HG03439 (cell line): ENCODE measurements around the gene RAPSN.
A peak's percentile ranks its signal among the peaks of the same experiment; 100 is the strongest.

ENCODE experiments used
- ATAC-seq: cut with Tn5 transposase; IDR thresholded peaks from one replicate; pipeline ENCODE4 v1.9.1; 2021; ENCODE audit warnings: mild to moderate bottlenecking, moderate library complexity; ENCODE audit not compliant: unreplicated experiment

The RAPSN gene

GRCh38 chr11:47435687-47436086, 13.2 kb downstream of the RAPSN start:
- ATAC-seq, result no peak

DNA sequence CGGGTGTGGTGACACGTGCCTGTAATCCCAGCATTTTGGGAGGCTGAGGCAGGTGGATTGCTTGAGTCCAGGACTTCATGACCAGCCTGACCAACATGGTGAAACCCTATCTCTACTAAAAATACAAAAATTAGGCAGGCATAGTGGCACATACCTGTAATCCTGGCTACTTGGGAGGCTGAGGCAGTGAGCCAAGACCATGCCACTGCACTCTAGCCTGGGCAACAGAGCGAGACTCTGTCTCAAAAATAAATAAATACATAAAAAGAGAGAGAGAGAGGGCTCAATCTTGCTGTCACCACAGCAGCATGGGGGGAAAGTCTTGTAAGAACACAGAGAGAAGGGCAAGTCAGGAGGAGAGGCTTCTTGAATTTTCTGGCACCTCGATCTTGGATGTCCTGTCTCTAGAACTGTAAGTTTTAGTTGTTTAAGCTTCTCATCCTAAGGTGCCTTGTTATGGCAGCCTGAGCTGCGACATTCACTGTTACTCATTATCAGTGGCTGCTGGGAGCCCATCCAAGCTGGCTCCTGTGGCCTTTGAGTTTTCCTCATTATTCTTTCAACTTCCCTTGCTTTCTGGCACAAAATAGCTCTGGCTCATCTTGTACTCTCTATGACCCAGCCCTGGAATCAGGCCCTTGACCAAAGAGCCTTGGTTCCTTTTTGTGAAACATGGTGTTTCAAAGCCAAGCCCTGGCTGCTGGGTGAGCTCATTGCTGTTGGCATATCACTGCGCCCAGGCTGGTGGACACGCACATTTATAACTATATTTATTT, 14.7 kb downstream of the RAPSN start:
- ATAC-seq, result no peak

DNA sequence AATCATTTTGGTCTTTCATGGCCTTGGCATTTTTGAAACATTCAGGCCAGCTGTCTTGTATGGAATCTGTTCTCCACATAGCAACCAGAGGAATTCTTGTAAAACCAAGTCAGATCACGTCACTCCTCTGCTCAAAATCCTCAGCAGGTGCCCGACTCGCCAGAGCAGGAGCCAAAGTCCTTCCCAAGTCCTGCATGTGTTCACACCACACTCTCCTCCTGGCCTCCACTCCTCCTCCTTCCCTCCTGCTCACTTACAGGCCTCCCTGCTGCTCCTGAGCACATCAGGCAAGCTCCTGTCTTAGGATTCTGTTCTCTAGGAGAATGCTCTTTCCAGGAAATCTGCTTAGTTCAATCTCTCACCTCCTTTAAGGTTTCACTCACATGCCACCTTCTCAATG, 15.8 kb downstream of the RAPSN start:
- no peak for ATAC-seq

GRCh38 chr11:47431356-47432083, 17.4 kb downstream of the RAPSN start:
- ATAC-seq, result no peak

- no peak for ATAC-seq
Measured at GRCh38 chr11:47430524-47430923, 18.4 kb downstream of the RAPSN start.

DNA sequence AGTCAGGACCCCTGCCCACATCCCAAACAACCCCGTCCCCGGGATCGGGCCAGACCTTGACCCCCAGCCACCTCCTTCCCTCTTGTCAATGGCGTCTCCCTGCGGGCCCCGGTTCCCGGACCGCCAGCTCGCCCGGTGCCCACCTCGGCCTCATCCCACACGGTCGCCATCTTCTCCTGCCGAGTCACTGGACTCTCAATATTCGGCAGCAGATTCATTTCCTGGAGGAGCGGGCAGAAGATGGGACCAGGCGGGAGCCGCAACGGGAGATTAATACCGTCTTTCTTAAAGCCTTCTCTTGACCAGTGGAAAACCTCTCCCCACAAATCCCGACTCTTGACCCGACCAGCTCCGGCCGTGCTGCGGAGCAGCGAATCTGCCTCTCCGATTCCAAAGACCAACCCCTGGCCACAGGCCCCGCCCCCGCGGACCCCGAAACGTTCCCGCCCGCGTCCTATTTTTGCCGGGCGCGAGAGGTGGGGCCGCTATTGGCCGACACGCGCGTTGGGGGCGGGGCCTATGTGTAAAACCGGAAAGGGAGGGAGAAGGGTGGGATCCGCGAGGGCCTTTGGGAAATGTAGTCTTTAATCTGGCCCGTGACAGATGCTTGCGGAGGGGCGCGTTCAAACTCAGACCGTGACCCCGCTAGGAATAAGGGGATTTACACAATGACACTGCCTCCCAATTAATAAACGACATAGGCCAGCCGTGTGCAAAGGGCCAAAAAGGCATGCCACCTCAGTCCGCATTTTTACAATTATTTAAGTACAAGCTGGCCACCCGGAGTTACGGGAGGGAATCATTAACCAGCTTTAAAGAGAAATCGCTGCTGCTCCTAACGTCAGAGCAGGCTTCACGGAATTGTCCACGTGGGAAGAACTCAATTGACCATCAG, 22.6 kb downstream of the RAPSN start, which contains the start of gene PSMC3:
TSS of gene PSMC3 (minus strand) at position 378 of the 895 bp plus-strand sequence. CDS start at position 218, 160 bp downstream.
- peak; percentile 93 for ATAC-seq

- no peak for ATAC-seq
Measured at GRCh38 chr11:47425611-47426010, 23.3 kb downstream of the RAPSN start.

- no peak for ATAC-seq
Measured at GRCh38 chr11:47418454-47419259, 30.3 kb downstream of the RAPSN start.

DNA sequence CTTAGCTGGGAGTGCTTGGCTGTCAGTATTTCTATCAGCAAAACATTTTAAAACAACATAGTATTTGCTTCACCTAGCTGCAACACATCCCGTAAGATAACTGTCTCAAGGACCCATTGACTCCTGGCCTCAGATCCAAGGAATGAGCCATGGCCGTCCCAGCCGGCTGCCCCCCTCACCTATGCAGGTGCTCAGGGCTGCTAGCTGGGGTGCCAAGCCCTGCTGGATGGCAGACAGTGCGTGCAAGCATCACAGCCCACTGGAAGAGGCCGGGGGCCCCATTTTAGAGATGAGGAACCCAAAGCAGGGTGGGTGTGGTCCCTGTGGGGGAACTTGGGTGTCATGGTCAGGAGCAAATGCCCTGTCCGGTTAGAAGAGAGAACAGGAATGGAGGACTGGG, 31.2 kb downstream of the RAPSN start:
- no peak for ATAC-seq

DNA sequence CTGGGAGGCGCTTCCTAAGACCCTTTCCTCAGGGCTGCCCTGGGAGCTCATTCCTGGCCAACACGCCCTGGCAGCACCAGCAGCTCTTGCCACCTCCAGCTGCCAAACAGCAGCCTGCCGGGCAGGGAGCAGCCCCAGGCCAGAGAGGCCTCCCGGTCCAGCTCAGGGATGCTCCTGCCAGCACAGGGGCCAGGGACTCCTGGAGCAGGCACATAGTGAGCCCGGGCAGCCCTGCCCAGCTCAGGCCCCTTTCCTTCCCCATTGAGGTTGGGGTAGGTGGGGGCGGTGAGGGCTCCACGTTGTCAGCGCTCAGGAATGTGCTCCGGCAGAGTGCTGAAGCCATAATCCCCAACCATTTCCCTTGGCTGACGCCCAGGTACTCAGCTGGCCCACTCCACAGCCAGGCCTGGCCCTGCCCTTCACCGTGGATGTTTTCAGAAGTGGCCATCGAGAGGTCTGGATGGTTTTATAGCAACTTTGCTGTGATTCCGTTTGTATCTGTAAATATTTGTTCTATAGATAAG, 32.9 kb downstream of the RAPSN start:
- no peak for ATAC-seq

GRCh38 chr11:47415091-47415854, 33.7 kb downstream of the RAPSN start:
- no peak for ATAC-seq

DNA sequence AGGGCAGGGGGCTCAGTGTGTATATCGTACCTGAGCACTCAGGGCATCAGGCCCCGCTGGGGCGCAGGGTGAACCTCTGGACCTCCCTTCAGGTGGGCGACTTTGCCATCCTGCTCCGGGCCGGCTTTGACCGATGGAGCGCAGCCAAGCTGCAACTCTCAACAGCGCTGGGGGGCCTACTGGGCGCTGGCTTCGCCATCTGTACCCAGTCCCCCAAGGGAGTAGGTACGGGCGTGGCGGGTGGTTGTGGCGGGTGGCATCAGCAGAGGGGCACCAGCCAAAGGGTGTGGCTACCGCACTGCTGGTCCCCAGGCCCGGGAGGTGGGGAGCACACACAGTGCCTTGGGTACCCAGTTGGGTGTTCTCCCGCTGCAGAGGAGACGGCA, 34.3 kb downstream of the RAPSN start:
- ATAC-seq, result no peak

DNA sequence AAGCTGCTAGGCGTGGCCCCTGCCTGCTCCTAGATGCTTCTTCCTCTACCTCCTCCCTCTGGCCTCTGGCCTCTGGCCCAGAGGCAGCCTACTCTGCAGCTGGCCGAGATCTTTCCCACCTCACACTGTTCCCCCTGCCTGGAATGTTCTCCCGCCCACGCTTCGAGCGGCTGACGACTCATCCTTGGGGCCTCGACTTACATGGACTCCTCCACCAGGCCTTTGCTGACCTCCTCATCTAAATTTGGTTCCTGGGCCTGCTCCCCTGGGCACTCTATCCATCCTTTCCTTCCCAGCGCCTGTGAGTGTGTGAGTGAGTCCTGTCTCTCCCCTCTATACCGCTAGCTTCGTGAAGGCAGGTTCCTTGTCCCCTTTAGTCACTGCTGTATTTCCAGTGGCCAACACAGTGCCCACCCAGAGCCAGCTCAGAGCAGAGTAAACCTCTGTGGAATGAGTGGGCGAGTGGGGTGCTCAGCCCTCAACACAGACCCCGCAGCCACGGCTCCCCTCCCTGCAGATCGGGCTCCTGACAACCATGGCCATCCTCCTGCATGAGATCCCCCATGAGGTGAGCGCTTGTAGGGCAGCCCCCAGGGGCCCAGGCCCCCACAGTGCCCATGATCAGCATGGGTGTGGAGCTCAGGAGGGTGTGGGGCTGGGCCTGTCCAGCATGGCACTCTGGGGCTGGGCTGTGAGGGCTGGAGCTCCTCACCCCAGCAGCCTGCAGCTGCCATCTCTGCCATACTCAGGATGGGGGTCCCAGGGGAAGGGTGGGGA, 34.8 kb downstream of the RAPSN start:
- ATAC-seq, result no peak

- no peak for ATAC-seq
Measured at GRCh38 chr11:47413351-47413750, 35.6 kb downstream of the RAPSN start.

GRCh38 chr11:47411884-47412746, 36.8 kb downstream of the RAPSN start:
- no peak for ATAC-seq

DNA sequence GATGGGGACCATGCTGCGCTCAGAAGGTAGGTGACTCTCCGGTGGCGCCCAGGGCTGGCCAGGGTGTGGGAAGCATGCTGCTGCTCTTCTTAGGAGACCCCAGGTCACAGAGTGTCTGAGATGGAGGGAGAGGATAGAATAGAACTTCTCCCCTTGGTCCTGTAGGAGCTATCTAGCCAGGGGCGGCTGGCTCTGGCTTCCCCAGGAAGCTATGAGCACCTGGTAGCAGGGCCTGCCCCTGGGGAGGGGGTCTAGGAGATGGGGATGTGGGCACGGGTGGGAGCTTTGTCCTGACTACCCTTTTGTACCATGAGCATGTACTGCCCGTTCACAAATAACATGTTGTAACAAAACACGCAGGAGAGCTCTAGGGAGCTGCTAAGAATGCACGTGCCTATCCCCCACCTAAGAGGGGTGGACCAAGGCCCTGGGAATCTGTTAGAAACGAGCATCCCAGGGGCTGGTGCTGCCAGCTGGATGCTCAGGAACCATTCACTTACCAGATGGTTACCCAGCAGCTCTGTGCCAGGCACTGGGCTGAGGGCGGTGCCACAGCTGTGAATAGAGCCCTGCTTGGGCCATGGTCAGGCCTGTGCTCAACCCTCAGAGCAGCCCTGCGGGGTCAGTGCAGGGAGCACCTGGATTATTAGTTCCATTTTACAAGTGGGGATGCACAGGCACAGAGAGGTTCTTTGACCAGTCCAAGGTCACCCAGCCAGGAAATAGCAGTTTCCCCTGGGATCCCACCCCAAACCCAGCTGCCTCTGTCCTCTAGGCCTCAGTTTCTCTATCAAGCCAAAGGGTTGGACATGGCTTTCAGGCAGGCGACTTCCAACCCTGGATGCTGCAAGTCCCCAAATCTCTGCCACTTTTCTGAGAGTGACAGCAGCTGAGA, 38.3 kb downstream of the RAPSN start:
- ATAC-seq, result no peak
